GM13976 (cell line): ENCODE results near the gene GPR89B.
"Not testable (repeated sequence)": the region's sequence is repeated elsewhere in the genome, so short reads cannot be mapped to it uniquely, and the experiment has no call there.

ENCODE experiments used
- DNase-seq: peaks from one replicate; pipeline ENCODE4 v3.0.0; 2012; ENCODE audit warnings: low spot score
- in situ Hi-C: fragments of 300-500 bp; cut with MboI; formaldehyde crosslinking; loops from one replicate; pipeline ENCODE4 v1.12.0; 2022; ENCODE audit warnings: low sequenced_read_pairs, mixed read lengths, inconsistent platforms; ENCODE audit not compliant: unreplicated experiment
- TF ChIP-seq, protein P1 (sequence below): IDR thresholded peaks from 2 replicates; pipeline ENCODE4 v1.5.1; 2012; ENCODE audit warnings: borderline replicate concordance, mild to moderate bottlenecking; ENCODE audit not compliant: insufficient read depth; ENCODE audit errors: extremely low read depth, missing control alignments, control extremely low read depth

GPR89B gene

DNA sequence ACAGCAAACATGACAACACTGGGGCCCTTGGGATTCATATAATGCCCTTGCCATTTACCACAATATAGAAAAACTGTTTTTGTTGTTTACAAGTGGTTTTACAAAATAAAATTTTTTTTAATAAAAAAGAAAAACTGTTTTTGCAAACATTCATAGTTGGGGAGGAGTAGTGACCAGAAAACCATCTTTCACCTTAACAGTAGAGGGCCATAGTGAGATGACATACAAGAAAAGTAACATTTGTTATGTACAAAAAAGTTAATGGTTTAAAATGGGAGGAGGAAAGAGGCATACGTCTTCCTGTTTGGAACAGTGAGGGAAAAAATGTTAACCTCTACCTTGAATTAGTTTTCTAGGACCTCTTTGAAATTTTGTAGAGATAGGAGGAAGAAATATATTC lies 30.7 kb downstream of the GPR89B start:
- in situ Hi-C loops = not testable (repeated sequence)

DNA sequence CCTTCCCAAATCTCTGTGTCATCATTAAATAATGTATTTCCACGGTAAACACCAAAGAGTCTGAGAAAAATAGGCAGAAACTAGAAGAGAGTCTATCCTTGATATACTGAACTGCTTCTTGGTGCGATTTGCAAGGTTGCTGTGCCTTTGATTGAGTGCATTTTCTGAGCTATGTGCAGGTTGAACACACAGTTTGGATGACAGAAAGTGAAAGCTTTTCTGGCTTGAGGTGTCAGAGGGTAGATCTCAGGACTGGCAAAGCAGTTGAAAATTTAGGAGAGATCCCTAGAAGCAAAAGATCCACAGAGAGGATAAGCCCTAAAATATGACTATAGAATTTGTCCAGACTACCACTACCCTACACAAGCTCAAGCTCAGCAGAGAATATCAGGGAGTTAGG lies 31.5 kb downstream of the GPR89B start:
- peak; percentile 0 for DNase-seq
- in situ Hi-C loops = not testable (repeated sequence)

More for the DNA sequence above, 30.7 kb downstream of the GPR89B start:
- not testable (repeated sequence) for DNase-seq

DNA sequence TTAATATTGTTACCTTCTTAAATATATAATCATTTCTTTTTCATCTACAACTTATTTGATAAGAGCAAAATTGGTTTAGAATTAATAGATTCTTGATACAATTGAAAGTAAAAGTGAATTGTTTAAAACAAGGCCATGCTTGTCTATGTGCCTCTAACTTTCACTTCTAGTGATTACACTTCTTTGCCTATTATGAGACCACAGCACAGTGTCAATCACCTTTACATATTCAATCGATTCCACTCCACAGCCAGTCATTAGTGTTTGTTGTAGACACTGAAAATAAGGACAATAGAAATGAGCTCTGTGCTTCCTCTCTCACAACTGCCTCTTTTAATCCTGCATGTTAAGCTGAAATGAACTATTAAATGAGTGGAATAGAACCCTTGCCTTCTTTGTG lies 36.4 kb downstream of the GPR89B start:
- DNase-seq, in situ Hi-C loops: not testable (repeated sequence)

DNA sequence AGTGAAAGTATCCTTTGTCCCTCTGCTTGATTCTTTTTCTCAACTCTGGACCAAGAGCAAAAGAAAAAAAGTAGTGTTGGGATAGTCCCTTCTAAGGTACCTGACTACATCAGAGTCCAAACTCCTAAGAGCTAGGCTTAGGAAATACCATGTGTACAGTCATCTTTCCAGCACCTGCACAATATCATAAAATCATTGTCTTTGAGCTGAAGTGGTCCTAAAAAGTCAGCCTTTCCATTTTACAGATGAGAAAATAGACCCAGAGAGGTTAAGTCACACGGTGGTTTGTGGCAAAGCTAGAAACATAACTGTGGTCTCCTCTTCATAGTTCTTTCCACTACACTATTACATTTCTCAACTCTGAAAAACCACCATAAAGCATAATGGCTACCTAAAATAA lies 38.4 kb downstream of the GPR89B start:
- in situ Hi-C loops, DNase-seq: not testable (repeated sequence)

DNA sequence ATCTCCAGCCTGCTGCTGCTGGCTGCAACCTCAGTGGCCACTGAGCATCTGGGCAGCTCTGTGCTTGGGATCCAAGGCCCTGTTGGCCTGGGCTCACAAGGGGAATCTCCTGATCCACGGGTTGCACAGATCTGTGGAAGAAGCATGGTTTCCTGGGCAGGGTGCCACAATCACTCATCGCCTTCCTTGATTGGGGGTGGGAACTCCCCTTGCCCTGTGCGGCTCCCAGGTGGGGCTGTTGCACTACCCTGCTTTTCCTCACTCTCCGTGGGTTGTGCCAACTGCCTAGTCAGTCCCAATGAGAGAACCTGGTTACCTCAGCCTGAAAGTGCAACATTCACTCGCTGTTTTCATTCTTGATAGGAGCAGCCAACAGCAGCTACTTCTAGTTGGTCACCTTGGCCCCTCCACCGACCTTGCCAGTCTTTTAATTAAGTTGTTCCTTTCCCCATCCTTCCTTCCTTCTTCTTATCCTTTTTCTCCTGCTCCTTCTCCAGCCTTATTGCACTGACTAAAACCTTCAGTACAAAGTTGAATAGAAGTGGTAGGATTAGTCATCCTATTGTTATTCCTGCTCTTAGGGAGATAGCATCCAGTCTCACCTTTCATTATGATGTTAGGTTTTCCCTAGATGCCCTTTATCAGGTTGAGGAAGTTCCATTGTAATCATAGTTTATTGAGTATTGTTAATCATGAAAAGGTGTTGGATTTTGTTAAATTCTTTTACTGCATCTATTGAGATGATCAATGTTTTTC lies 50.9 kb downstream of the GPR89B start:
- in situ Hi-C loops, DNase-seq: not testable (repeated sequence)

DNA sequence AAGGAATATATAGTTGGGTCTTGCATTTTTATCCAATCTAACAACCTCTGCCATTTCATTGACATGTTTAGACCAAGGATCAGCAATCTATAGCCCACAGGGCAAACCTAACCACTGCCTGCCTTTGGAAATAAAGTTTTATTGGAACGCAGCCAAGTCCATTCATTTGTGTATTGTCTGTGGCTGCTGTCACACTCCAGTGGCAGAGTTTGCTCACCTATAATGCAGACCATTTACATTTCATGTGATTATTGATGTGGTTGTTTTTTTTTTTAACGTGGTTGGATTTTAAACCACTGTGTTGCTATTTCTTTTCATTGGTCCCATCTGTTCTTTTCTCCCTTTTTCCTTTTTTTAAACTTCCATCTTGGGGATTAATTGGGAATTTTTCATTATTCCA lies 57.2 kb downstream of the GPR89B start:
- DNase-seq, in situ Hi-C loops: not testable (repeated sequence)

DNA sequence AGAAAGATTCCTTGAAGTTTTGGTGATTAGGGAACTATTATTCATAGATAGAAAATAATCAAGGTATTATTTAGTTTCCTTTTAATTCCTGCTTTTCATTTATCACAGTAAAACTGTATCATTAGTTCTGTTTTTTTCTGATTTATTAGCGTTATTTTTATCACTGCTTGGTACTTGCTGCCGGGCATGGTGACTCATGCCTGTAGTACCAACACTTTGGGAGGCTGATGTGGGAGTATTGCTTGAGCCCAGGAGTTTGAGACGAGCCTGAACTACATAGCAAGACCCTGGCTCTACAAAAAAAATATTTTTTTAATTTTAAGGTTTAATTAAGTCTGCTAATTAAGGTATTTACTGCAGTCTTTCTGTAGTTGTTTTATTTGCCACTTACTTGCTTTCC lies 59.7 kb downstream of the GPR89B start:
- not testable (repeated sequence) for DNase-seq

DNA sequence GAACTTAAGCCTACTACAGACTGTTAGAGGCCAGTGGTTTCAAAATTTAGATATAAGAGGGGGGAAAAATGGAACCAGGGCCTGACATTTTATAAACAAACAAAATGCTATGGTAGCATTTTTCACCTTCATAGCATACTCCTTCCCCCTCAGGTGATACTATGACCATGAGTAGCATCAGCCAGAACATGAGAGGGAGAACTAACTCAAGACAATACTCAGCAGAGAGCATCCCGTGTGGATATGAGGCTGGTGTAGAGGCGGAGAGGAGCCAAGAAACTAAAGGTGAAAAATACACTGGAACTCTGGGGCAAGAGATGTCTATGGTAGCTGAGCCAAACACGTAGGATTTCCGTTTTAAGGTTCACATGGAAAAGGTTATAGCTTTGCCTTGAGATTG lies 64.7 kb downstream of the GPR89B start:
- in situ Hi-C loops, DNase-seq: not testable (repeated sequence)

More for the DNA sequence above, 59.7 kb downstream of the GPR89B start:
- in situ Hi-C loops = not testable (repeated sequence)

DNA sequence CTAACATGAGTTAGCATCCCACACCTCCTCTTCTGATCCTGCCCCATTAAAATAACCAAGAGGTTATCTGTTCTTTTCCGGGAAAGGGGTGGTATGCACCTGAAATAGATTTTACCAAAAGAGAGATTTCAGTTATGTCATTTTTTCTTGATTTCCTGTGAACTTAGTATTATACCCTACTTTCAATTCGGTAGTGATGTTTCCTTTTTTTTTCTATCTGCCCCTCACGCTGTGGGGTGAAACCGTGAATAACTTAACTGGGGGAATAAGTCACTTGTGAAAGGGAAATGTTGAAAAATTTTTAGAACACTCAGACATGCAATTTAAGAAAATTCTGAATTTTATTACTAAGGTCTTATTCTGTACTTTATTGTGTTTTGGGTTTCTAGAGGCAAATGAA lies 65.2 kb downstream of the GPR89B start:
- in situ Hi-C loops, DNase-seq: not testable (repeated sequence)

DNA sequence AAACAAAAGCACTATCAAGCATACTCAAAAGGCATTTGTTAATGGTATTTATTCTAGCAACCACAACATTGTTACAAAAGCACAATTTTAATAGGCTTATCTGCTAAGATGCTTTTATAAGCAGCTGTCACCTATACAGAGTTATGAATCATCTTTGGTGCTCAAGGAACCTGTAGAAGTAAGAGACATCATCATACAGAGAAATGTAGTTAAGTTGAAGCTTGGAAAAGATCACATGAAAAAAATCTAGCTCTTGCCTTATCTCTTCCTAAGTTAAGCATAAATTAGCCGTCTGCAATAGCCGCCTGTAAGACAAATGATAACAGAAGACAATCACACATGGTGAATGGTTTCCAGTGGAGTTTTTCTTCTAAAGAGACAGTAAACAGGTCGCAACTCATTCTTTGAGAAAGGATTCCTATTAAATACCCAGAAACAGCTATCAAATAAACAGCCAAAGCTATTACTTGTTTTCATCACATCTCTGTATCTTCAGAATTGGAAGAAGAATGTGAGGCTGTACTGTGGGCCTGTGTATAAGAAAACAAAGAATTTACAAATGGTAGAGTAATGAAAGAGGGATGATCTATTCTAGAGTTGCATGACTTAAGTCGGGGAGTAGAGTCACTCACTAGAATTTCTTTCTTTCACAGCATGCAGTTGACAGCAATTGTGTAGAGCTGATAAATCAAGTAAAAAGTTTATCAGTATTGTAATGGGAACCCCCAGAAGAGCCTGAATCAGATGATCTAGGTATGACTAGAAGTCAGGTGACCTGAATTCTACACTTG lies 65.8 kb downstream of the GPR89B start:
- in situ Hi-C loops, DNase-seq: not testable (repeated sequence)

DNA sequence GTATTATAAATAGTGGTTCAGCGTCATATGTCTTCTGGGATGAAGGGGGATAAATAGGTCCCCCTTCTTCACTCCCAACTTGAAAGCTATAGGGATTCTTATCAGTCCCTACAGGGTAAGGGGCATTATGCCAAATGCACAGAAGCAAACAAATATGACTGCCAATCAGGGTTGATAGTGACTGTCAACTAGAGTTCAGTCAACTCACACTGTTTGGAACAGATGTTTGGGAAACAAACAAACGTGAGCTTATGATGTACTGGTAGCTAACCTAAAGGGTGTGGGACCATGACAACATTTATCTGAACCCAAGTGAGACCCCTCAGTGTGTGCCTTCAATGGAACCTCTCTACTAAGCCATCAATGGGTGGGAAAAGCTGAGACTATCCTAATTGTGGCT lies 67.9 kb downstream of the GPR89B start:
- in situ Hi-C loops, DNase-seq: not testable (repeated sequence)

DNA sequence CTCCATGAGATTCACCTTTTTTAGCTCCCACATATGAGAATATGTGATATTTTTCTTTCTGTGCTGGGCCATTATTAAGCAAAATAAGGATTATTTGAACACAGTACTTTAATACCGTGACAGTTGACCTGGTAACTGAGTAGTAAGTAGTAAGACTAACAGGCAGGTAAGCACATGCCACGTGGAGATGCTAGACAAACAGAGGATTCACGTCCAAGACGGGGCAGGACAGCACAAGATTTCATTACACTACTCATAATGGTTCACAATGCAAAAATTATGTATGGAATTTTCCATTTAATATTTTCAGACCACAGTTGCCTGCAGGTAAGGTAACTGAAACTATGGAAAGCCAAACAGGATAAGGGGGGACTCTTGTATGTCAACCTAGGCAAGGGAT lies 79.5 kb downstream of the GPR89B start:
- DNase-seq, in situ Hi-C loops: not testable (repeated sequence)

DNA sequence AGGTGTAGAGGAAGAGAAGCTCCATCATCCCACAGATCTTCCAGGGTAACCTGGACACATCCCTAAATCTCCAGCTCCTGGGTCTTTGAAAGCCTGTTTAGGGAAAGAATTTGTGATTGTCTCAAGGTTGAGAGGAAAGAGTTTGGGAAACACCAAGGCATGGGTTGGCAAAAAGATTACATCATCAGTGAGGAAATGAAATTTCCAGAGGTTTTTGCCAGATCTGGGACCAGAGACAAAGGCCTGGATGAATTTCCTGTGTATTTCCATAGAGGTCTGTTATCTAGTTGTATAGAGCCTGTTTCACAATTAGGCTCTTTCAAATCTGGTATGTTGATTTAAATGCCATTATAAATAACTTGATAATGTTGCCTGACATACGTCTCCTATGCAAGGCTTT lies 82.3 kb downstream of the GPR89B start:
- TF ChIP-seq, protein P1, sequence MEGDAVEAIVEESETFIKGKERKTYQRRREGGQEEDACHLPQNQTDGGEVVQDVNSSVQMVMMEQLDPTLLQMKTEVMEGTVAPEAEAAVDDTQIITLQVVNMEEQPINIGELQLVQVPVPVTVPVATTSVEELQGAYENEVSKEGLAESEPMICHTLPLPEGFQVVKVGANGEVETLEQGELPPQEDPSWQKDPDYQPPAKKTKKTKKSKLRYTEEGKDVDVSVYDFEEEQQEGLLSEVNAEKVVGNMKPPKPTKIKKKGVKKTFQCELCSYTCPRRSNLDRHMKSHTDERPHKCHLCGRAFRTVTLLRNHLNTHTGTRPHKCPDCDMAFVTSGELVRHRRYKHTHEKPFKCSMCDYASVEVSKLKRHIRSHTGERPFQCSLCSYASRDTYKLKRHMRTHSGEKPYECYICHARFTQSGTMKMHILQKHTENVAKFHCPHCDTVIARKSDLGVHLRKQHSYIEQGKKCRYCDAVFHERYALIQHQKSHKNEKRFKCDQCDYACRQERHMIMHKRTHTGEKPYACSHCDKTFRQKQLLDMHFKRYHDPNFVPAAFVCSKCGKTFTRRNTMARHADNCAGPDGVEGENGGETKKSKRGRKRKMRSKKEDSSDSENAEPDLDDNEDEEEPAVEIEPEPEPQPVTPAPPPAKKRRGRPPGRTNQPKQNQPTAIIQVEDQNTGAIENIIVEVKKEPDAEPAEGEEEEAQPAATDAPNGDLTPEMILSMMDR = no peak
- DNase-seq = no peak
- in situ Hi-C loops = no loop called here

DNA sequence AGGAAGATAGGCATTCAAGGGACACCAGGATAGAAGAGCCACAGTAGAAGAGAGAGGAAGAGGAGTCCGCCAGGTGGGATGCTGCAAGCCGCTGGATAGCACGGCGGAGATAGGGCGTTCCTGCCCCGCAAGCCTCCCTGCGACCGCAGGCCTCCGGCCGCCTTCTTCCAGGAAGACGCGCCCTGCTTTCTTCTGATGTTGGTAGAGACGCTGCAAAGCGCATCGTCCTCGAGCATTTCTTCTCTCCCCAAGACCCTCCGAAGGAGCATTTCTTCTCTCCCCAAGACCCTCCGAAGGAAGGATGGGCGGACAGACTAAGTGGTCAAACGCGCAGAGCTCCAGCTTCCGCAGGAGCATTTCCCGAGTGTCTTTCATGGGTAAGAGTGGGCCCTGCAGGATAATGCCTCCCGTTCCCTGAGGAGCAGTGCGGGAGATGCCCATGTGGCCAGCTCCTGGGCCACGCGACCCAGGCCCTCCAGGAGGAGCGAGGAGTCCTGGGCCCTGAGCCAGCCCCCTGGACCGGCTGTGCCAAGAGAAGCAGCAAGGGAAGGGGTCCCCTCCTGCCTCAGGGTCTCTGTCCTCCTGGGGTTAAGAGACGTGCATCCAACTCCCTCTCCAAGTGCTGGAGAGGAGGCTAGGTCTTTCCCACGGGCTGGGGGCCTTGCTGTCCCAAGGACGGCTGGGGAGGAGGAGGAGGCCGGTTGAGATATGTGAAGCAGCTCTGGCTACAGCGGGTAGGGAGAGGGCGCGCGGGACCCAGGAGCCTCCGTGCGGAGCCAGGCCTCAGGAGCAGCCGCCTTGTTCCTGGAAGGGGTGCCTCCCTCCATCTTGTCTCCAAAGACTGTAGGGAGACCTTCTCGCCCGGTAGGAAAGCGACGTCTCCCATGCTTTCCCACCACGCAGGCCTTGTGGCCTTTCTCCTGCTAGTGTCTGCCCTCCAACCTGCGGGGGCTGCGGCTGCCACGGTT lies 85.2 kb downstream of the GPR89B start:
- in situ Hi-C loops = not testable (repeated sequence)

DNA sequence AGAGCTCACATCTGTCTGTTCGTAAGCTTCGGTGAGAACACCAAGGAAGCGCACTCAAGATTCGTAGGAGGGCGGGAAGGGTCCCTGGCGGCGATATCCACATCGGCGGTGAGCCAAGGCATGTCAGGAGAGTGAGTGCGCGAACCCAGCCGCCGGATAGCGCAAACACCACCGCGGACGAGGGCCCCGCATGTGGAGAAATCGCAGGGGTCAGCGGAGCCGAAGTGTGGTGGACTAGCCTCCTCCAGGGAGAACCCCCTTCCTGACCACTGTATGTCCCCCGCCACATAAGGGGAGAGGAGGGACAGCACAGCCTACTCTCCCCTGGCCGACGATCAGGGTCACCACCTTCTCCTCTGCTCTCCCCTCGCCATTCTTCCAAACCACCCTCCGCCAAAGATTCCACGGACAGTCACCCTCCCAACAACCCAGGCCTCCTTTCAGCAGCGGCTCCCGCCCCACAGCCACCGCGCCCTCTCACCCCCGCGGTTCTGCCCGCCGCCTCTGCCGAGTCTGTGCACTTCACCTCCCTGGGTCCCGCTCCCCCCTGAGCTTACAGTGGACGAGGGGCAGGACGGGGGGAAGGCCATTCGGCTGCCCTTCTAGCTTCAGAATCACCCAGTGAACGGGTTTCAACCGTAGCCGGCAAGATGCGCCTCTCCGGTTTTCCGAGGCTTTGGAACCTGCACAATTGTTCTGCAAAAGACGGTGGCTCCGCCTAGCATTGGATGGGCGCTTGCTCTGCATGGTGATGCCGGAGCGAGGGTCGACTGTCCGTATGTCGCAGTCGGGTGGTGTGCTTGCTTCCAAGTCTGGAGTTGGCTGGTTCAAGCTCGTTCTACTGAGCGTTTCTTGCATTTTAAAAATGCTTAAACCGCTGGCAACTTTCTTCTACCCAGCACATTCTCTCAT lies 86.3 kb downstream of the GPR89B start:
- in situ Hi-C loops, DNase-seq: not testable (repeated sequence)

More for the DNA sequence above, 85.2 kb downstream of the GPR89B start:
- not testable (repeated sequence) for DNase-seq

DNA sequence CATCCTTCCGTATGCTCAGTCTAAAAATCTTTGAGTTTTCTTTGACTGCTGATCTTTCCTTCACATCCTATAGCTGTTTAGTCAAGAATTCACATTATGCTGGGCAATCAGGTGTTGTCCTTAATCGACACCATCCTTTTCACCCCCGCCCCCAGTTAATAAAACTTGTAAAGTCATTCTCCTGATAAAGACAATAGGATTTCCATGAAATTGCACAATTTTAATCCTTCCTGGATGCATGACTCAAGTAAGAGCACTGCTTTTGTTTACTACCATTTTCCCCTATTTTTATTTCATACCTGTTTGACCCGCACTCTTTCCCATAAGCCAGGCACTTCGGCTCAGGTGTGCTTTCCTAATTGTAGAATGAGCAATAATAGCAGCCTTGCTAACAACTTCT lies 96.7 kb downstream of the GPR89B start:
- in situ Hi-C loops, DNase-seq: not testable (repeated sequence)
